HFFc6 (cell line): ENCODE results near the gene TTC23. TPM values are rescaled to one million over a fixed set of nuclear protein-coding genes. Genes with fewer than 3 reads are reported as not detected.

Source experiments
- DNase-seq: peaks from one replicate; pipeline ENCODE4 v3.0.0-alpha.2; 2018
- H3K27ac Mint-ChIP-seq: 2 replicates; pipeline ENCODE4 v1.8.0; 2020; ENCODE audit warnings: mild to moderate bottlenecking, mixed read lengths
- H3K27me3 Mint-ChIP-seq: 2 replicates; pipeline ENCODE4 v1.8.0; 2021; ENCODE audit warnings: mild to moderate bottlenecking, moderate library complexity, mixed read lengths; ENCODE audit not compliant: insufficient read depth
- H3K36me3 Mint-ChIP-seq: 2 replicates; pipeline ENCODE4 v1.8.0; 2021; ENCODE audit warnings: low read depth, mixed read lengths
- H3K4me1 Mint-ChIP-seq: 2 replicates; pipeline ENCODE4 v1.8.0; 2020; ENCODE audit warnings: low read depth, mixed read lengths
- H3K4me3 Mint-ChIP-seq: 2 replicates; pipeline ENCODE4 v1.8.0; 2020; ENCODE audit warnings: mild to moderate bottlenecking, moderate library complexity, mixed read lengths
- H3K9me3 Mint-ChIP-seq: 2 replicates; pipeline ENCODE4 v1.8.0; 2020; ENCODE audit warnings: mild to moderate bottlenecking, mixed read lengths
- total RNA-seq, 6 experiments: library from RNA; stranded (reverse); fragmentation: NEBNext Ultra II Directional; extraction: Animal tissue kit (Norgen Biotek cat#: 25700); gene quantifications; 2 replicates in 1 of 6; 3 replicates in 5 of 6; pipeline ENCODE4 v1.2.3, GENCODE V29; 2021
- TF ChIP-seq, protein P1 (sequence below): fragments of 200-600 bp; sonication (generic); IDR thresholded peaks from 2 replicates; pipeline ENCODE4 v1.5.0; 2021; ENCODE audit warnings: antibody characterized with exemption, mild to moderate bottlenecking

The TTC23 gene
- total RNA-seq, 6 experiments from 2014 or later: 11.9 to 17.4 (median 15.0) TPM

DNA sequence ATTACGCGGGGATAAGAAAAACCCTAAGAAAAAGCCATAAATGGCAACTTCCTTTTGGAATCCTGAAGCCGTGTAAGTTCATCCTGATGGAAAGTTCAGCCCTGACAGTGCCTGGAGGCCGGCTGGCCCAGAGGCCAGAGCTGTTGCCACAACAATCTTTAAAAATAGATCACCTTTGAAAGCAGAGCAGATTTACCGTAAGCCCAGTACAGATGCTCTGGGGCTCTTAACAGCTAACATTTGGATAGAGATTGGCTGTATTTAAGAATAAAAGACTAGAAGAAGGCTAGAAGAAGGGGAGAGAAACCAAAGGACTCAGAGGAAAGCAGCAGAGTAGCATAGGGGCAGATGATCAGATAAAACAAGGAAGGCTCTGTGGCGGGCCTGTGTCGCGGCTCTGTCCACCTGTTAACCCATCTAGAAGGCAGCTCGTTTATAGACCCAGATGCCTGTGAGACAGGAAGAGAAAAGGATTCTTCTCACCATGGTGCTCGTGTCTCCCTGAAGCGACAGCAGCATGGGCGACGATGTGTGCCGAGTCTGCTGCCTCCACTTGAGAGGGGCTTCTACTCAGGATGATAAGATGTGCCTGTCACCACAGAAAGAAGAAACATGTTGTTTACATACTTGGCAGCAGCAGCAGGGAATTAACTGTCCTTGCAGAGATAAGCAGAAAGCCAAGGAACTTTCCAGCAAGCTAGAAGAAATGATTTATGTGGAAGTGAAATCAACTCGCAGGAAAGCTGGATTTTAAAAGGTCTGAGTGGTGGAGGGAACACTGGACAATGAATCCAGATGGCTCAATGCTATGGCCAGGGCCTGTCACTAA lies 74.6 kb downstream of the TTC23 start:
- no peak overlapping the region for H3K4me3 Mint-ChIP-seq
- no peaks in the 10 kb centered on the region for H3K27me3 Mint-ChIP-seq
- H3K4me1 Mint-ChIP-seq: peaks cover 28% of the 10 kb centered on the region
- DNase-seq: no peak
- no peaks in the 10 kb centered on the region for H3K9me3 Mint-ChIP-seq
- TF ChIP-seq, protein P1, sequence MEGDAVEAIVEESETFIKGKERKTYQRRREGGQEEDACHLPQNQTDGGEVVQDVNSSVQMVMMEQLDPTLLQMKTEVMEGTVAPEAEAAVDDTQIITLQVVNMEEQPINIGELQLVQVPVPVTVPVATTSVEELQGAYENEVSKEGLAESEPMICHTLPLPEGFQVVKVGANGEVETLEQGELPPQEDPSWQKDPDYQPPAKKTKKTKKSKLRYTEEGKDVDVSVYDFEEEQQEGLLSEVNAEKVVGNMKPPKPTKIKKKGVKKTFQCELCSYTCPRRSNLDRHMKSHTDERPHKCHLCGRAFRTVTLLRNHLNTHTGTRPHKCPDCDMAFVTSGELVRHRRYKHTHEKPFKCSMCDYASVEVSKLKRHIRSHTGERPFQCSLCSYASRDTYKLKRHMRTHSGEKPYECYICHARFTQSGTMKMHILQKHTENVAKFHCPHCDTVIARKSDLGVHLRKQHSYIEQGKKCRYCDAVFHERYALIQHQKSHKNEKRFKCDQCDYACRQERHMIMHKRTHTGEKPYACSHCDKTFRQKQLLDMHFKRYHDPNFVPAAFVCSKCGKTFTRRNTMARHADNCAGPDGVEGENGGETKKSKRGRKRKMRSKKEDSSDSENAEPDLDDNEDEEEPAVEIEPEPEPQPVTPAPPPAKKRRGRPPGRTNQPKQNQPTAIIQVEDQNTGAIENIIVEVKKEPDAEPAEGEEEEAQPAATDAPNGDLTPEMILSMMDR: no peak
- H3K36me3 Mint-ChIP-seq: peaks cover 11% of the 10 kb centered on the region
- H3K27ac Mint-ChIP-seq: no peak overlapping the region

DNA sequence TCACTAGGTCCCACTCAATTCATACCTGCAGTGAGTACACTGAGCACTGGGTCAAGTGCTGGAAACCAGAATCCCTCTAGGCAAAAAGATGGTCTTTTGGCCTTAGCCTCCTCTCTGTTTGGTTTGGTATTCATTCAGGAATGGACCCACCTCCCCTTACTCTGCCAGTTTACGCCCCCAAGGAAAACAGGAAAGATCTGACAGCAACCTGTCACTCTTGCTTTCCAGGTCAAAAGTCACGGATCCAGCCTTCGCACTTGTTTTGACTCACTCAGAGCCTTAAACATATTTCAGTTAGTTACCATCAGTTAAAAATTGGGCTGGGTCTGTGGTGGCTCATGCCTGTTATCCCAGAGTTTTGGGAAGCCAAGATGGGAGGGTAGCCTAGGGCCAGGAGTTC lies 76.4 kb downstream of the TTC23 start:
- no peak overlapping the region for H3K27ac Mint-ChIP-seq
- peaks cover 40% of the 10 kb centered on the region for H3K4me1 Mint-ChIP-seq
- H3K9me3 Mint-ChIP-seq: no peaks in the 10 kb centered on the region

DNA sequence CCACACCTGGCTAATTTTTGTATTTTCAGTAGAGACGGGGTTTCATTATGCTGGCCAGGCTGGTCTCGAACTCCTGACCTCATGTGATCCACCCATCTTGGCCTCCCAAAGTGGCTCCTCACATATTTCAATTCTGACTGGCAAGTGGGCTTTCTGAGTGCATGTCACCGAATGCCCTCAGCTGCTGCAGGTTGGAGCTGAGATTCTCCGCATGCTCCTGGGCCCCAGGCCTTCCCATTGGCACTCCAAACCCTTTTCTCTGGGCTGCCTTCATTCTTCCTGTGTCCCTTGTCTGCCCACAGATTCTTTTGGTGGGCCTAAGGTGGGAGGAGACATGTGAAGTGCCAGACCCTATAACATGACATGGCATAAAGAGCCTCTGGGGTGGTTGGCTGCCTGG lies 77.2 kb downstream of the TTC23 start:
- no peaks in the 10 kb centered on the region for H3K9me3 Mint-ChIP-seq
- H3K36me3 Mint-ChIP-seq: peaks cover 8% of the 10 kb centered on the region
- H3K4me1 Mint-ChIP-seq: peaks cover 32% of the 10 kb centered on the region
- H3K4me3 Mint-ChIP-seq: no peak overlapping the region
- TF ChIP-seq, protein P1: no peak
- no peak overlapping the region for H3K27ac Mint-ChIP-seq
- peaks cover 2% of the 10 kb centered on the region; the same call in 1 of the 2 replicates for H3K27me3 Mint-ChIP-seq
- no peak for DNase-seq

More for the DNA sequence above, 76.4 kb downstream of the TTC23 start:
- H3K4me3 Mint-ChIP-seq: no peak overlapping the region
- TF ChIP-seq, protein P1: no peak
- H3K27me3 Mint-ChIP-seq: peaks cover 2% of the 10 kb centered on the region; the same call in 1 of the 2 replicates
- DNase-seq: no peak
- peaks cover 8% of the 10 kb centered on the region for H3K36me3 Mint-ChIP-seq

DNA sequence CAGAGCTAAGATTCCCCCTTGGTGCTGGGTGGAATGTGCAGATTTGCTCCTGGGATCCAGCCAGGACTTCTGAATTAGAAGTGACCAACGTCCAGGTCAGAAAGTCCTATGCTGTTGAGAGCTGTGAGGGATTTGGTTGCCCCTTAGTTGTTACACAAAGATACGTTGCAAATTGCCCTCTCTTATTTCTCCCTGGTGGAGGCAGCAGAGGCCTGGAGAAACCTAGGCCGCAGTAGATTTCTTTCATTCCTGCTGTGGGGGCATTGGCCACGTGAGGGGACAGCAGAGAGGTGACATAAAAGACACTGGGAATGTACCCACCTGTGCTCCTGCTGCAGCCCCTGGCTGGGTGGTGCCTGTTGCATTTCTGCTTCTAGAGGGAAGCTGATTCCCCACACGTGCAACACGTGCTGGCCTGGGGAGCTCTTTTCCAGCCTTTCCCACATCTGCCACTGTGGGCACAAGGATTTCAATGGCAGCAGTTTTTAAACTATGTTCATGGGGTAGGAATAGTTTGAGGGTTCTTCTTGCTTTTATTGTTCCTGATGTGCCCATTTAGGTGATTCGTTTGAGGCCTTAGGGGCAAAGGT lies 78.8 kb downstream of the TTC23 start:
- peak overlapping the region; percentile 90 for H3K27ac Mint-ChIP-seq
- no peak overlapping the region for H3K4me3 Mint-ChIP-seq
- peaks cover 14% of the 10 kb centered on the region for H3K36me3 Mint-ChIP-seq
- TF ChIP-seq, protein P1: no peak
- peaks cover 2% of the 10 kb centered on the region; the same call in 1 of the 2 replicates for H3K27me3 Mint-ChIP-seq
- peaks cover 26% of the 10 kb centered on the region for H3K4me1 Mint-ChIP-seq
- H3K9me3 Mint-ChIP-seq: no peaks in the 10 kb centered on the region
- DNase-seq: no peak

DNA sequence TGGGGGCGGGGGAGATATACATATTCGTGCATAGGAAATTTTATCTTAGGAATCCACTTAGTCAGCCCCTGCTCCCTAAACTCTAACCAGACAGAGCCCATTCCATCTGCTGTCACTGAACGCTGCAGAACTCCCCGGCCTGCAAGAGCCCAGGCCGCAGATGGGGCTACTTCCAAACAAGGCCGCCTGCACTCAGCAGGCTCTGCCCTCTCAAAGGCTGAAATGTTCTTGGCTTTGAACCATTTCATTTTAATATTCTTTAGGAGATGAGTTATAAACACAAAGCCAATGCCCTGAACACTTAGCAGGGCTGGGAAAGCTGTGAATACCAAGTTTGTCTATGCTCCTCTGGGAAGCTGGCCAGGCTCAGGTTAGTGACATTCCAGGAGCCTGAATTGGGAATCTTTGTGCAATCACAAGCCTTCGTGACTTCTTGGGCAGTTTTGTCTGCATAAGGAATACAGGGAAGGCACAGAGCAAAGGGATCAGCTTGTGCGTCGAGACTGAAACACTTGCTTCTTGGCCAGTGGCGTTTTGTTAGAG lies 79.5 kb downstream of the TTC23 start:
- TF ChIP-seq, protein P1: no peak
- DNase-seq: peak; percentile 72
- peaks cover 2% of the 10 kb centered on the region; the same call in 1 of the 2 replicates for H3K27me3 Mint-ChIP-seq
- no peaks in the 10 kb centered on the region for H3K9me3 Mint-ChIP-seq
- H3K27ac Mint-ChIP-seq: peak overlapping the region; percentile 90
- H3K36me3 Mint-ChIP-seq: peaks cover 14% of the 10 kb centered on the region
- H3K4me1 Mint-ChIP-seq: peaks cover 26% of the 10 kb centered on the region
- peak overlapping the region; percentile 59 for H3K4me3 Mint-ChIP-seq
